IMR-90 (cell line): ENCODE results near the gene PLA2G2F. TPM values are rescaled to one million over a fixed set of nuclear protein-coding genes. Genes with fewer than 3 reads are reported as not detected.

Source experiments
- ATAC-seq: fragments of 200-7000 bp; cut with Tn5 transposase; 2 replicates; pipeline ENCODE4 v1.9.1; 2020; ENCODE audit warnings: low read depth, mild to moderate bottlenecking, moderate library complexity
- BruUV-seq: library from RNA; stranded (reverse); fragments of 400-500 nt; replicated peaks from 2 replicates; lab custom pipeline; 2021; lab: Mats Ljungman, UMichigan
- CTCF ChIA-PET: fragments of 300-600 bp; formaldehyde crosslinking; extraction: SDS; loops from one replicate; lab custom pipeline; 2021; ENCODE audit warnings: antibody characterized with exemption; lab: Yijun Ruan, JAX
- POLR2A ChIA-PET: fragments of 300-600 bp; sonication (Branson Sonifier 250); formaldehyde crosslinking; loops from one replicate; lab custom pipeline; 2022; ENCODE audit warnings: antibody characterized with exemption; ENCODE audit not compliant: unreplicated experiment; lab: Charles Lee
- DNase-seq: peaks from one replicate; pipeline ENCODE4 v3.0.0; 2013
- H2AFZ ChIP-seq: replicated peaks from 2 replicates; pipeline ENCODE3; 2013; ENCODE audit warnings: low read length, mild to moderate bottlenecking; ENCODE audit not compliant: poor library complexity
- H2AK5ac ChIP-seq: 2 replicates; pipeline ENCODE4 v1.6.1; 2013; ENCODE audit warnings: low read depth, low read length, inconsistent platforms
- H2AK9ac ChIP-seq: replicated peaks from 2 replicates; pipeline ENCODE3; 2013; ENCODE audit warnings: mild to moderate bottlenecking, low read depth, low read length, moderate library complexity; ENCODE audit not compliant: poor library complexity
- H2BK120ac ChIP-seq: 2 replicates; pipeline ENCODE4 v1.6.1; 2013; ENCODE audit warnings: low read depth, low read length, inconsistent platforms
- H2BK15ac ChIP-seq: 3 replicates; pipeline ENCODE4 v1.6.1; 2013; ENCODE audit warnings: low read depth, low read length, inconsistent platforms
- H2BK20ac ChIP-seq: 2 replicates; pipeline ENCODE4 v1.6.1; 2013; ENCODE audit warnings: low read depth, mild to moderate bottlenecking, inconsistent platforms, low read length, moderate library complexity
- H2BK5ac ChIP-seq: 2 replicates; pipeline ENCODE4 v1.6.1; 2013; ENCODE audit warnings: mild to moderate bottlenecking, low read depth, low read length, inconsistent platforms; ENCODE audit not compliant: poor library complexity, severe bottlenecking
- H3K14ac ChIP-seq: replicated peaks from 2 replicates; pipeline ENCODE4 v1.6.1; 2013; ENCODE audit warnings: low read depth, low read length, inconsistent platforms
- H3K18ac ChIP-seq: 2 replicates; pipeline ENCODE4 v1.6.1; 2013; ENCODE audit warnings: low read depth, low read length, control low read depth
- H3K23ac ChIP-seq: 2 replicates; pipeline ENCODE4 v1.6.1; 2013; ENCODE audit warnings: low read depth, low read length, inconsistent platforms
- H3K27ac ChIP-seq: 2 replicates; pipeline ENCODE4 v1.5.1; 2013; ENCODE audit warnings: mild to moderate bottlenecking, control low read depth, low read length; ENCODE audit not compliant: insufficient read depth
- H3K27me3 ChIP-seq: 2 replicates; pipeline ENCODE4 v1.6.1; 2013; ENCODE audit warnings: low read length; ENCODE audit not compliant: control insufficient read depth, insufficient read depth
- H3K36me3 ChIP-seq: 2 replicates; pipeline ENCODE4 v1.6.1; 2013; ENCODE audit warnings: low read length, mixed read lengths; ENCODE audit not compliant: control insufficient read depth, insufficient read depth
- H3K4ac ChIP-seq: 2 replicates; pipeline ENCODE4 v1.6.1; 2013; ENCODE audit warnings: low read depth, low read length, inconsistent platforms
- H3K4me1 ChIP-seq: 2 replicates; pipeline ENCODE4 v1.6.1; 2013; ENCODE audit warnings: low read length, mixed read lengths; ENCODE audit not compliant: control insufficient read depth, insufficient read depth
- H3K4me2 ChIP-seq: 2 replicates; pipeline ENCODE4 v1.6.1; 2013; ENCODE audit warnings: low read depth, mild to moderate bottlenecking, control low read depth, low read length, moderate library complexity
- H3K4me3 ChIP-seq: 2 replicates; pipeline ENCODE4 v1.5.1; 2013; ENCODE audit warnings: low read depth, mild to moderate bottlenecking, control low read depth, low read length, moderate library complexity; ENCODE audit not compliant: insufficient read depth
- H3K56ac ChIP-seq: 2 replicates; pipeline ENCODE4 v1.6.1; 2013; ENCODE audit warnings: low read length, inconsistent platforms; ENCODE audit not compliant: insufficient read depth; ENCODE audit errors: extremely low read depth
- H3K79me1 ChIP-seq, 2 experiments: 2 replicates each; pipeline ENCODE4 v1.6.1; 2013; ENCODE audit warnings: low read length in 2 of 2, inconsistent platforms in 1 of 2, low read depth in 1 of 2
- H3K9ac ChIP-seq: 2 replicates; pipeline ENCODE4 v1.6.1; 2013; ENCODE audit warnings: low read depth, low read length, control low read depth
- H3K9me1 ChIP-seq: 2 replicates; pipeline ENCODE4 v1.6.1; 2013; ENCODE audit warnings: low read length, inconsistent platforms; ENCODE audit not compliant: insufficient read depth
- H3K9me3 ChIP-seq: 2 replicates; pipeline ENCODE4 v1.6.1; 2013; ENCODE audit warnings: low read length; ENCODE audit not compliant: control insufficient read depth, insufficient read depth
- H4K20me1 ChIP-seq: 2 replicates; pipeline ENCODE4 v1.6.1; 2013; ENCODE audit warnings: low read length, inconsistent platforms; ENCODE audit not compliant: insufficient read depth
- H4K5ac ChIP-seq: 2 replicates; pipeline ENCODE4 v1.6.1; 2013; ENCODE audit warnings: mild to moderate bottlenecking, low read depth, low read length, control low read depth
- H4K8ac ChIP-seq, 2 experiments: 2 replicates each; pipeline ENCODE4 v1.6.1; 2013; ENCODE audit warnings: low read depth in 2 of 2, low read length in 2 of 2, control low read depth in 1 of 2, inconsistent platforms in 1 of 2
- H4K91ac ChIP-seq: 2 replicates; pipeline ENCODE4 v1.6.1; 2013; ENCODE audit warnings: low read depth, low read length, inconsistent platforms; ENCODE audit not compliant: insufficient read depth
- BHLHE40 ChIP-seq: fragments of 150-350 bp; IDR thresholded peaks from 2 replicates; pipeline ENCODE4 v1.6.1; 2016; ENCODE audit warnings: mild to moderate bottlenecking, low read depth, low read length
- CEBPB ChIP-seq: IDR thresholded peaks from 2 replicates; pipeline ENCODE4 v1.6.1; 2012; ENCODE audit warnings: low read depth, low read length, improper control_type of control experiment
- CHD1 ChIP-seq: IDR thresholded peaks from 2 replicates; pipeline ENCODE4 v1.6.1; 2012; ENCODE audit warnings: low read depth, low read length, improper control_type of control experiment
- CTCF ChIP-seq: conservative IDR thresholded peaks from 2 replicates; pipeline ENCODE4 v1.5.1; 2012; ENCODE audit warnings: mild to moderate bottlenecking, low read depth, low read length, improper control_type of control experiment
- FOS ChIP-seq: fragments of 150-350 bp; IDR thresholded peaks from 2 replicates; pipeline ENCODE4 v1.6.1; 2016; ENCODE audit warnings: low read depth, low read length
- MAFK ChIP-seq: IDR thresholded peaks from 2 replicates; pipeline ENCODE4 v1.6.1; 2012; ENCODE audit warnings: low read depth, low read length, improper control_type of control experiment
- MAZ ChIP-seq: IDR thresholded peaks from 2 replicates; pipeline ENCODE4 v1.6.1; 2012; ENCODE audit warnings: low read depth, mild to moderate bottlenecking, low read length, improper control_type of control experiment, moderate library complexity, borderline replicate concordance
- MXI1 ChIP-seq: IDR thresholded peaks from 2 replicates; pipeline ENCODE4 v1.6.1; 2012; ENCODE audit warnings: low read depth, mild to moderate bottlenecking, low read length, moderate library complexity, borderline replicate concordance
- NFE2L2 ChIP-seq: fragments of 150-350 bp; IDR thresholded peaks from 2 replicates; pipeline ENCODE4 v1.6.1; 2016; ENCODE audit warnings: low read depth, mild to moderate bottlenecking, low read length
- POLR2A ChIP-seq: IDR thresholded peaks from 2 replicates; pipeline ENCODE4 v1.6.1; 2012; ENCODE audit warnings: mild to moderate bottlenecking, low read depth, low read length
- RAD21 ChIP-seq: IDR thresholded peaks from 2 replicates; pipeline ENCODE4 v1.6.1; 2012; ENCODE audit warnings: low read length, improper control_type of control experiment
- RCOR1 ChIP-seq: IDR thresholded peaks from 2 replicates; pipeline ENCODE4 v1.6.1; 2012; ENCODE audit warnings: mild to moderate bottlenecking, low read length, improper control_type of control experiment; ENCODE audit not compliant: insufficient replicate concordance
- RFX5 ChIP-seq: IDR thresholded peaks from 2 replicates; pipeline ENCODE4 v1.8.0; 2012; ENCODE audit warnings: low read depth, mild to moderate bottlenecking, low read length, moderate library complexity
- USF2 ChIP-seq: fragments of 150-350 bp; IDR thresholded peaks from 2 replicates; pipeline ENCODE4 v1.6.1; 2017; ENCODE audit warnings: mild to moderate bottlenecking, antibody characterized with exemption, low read length, low read depth
- WGBS, 2 experiments: methylation state at CpG; one replicate each; pipeline versions ENCODE4 v1.1.5 to v1.1.7; 2013; ENCODE audit warnings: missing lambda C conversion rate in 2 of 2; ENCODE audit not compliant: insufficient read length in 1 of 2; ENCODE audit errors: extremely low coverage in 2 of 2; 5-methylcytosine and 5-hydroxymethylcytosine counted together
- dilution Hi-C: fragments of 300-500 bp; cut with HindIII; formaldehyde crosslinking; loops from one replicate; pipeline ENCODE4 v1.14.3; 2018; ENCODE audit warnings: low sequenced_read_pairs; ENCODE audit not compliant: unreplicated experiment
- in situ Hi-C: fragments of 300-500 bp; cut with MboI; formaldehyde crosslinking; loops from 3 replicates; pipeline ENCODE4 v1.14.3; 2019; ENCODE audit warnings: low sequenced_read_pairs, inconsistent platforms, mixed read lengths
- intact Hi-C: fragments of 100-400 bp; cut with micrococcal nuclease; formaldehyde crosslinking; loops from 2 replicates; pipeline ENCODE4 v1.10.0; 2022
- polyA plus RNA-seq, 3 experiments: library from polyadenylated mRNA; depleted of rRNA; stranded (reverse); fragments of >200 nt; gene quantifications; 2 replicates each; pipeline ENCODE4 v1.2.3, GENCODE V29; 2012; ENCODE audit warnings: low replicate concordance in 1 of 3
- total RNA-seq: library from RNA; depleted of rRNA; stranded (reverse); fragments of >200 nt; gene quantifications from 2 replicates; pipeline ENCODE4 v1.2.3, GENCODE V29; 2012
- TF ChIP-seq, protein P1 (sequence below): fragments of 150-350 bp; IDR thresholded peaks from 2 replicates; pipeline ENCODE4 v1.6.1; 2016; ENCODE audit warnings: low read depth, mild to moderate bottlenecking, low read length, moderate library complexity, borderline replicate concordance

The PLA2G2F gene
- total and polyA plus RNA-seq, 2 of the 4 experiments (the other 2 are of a cell fraction), result not detected

- BruUV-seq, result no TSS peak
- Histone ChIP-seq H3K23ac (no peak overlapping the region), H3K4me3 (no peak overlapping the region), H2BK120ac (no peak overlapping the region), H2AFZ (no peak overlapping the region), H3K79me1 (no peaks in the 10 kb centered on the region), H3K18ac (no peak overlapping the region), H2BK20ac (no peak overlapping the region), H2AK5ac (no peak overlapping the region), H2BK15ac (no peak overlapping the region), H4K5ac (no peak overlapping the region), H3K9ac (no peak overlapping the region), H2BK5ac (no peak overlapping the region), H4K8ac (no peak overlapping the region), H3K4ac (no peak overlapping the region), H4K20me1 (no peaks in the 10 kb centered on the region), H3K56ac (no peak overlapping the region), H3K14ac (no peak overlapping the region), H4K91ac (no peak overlapping the region), H3K27ac (no peak overlapping the region), H3K9me3 (no peaks in the 10 kb centered on the region), H3K36me3 (no peaks in the 10 kb centered on the region), H3K4me2 (no peak overlapping the region), H3K4me1 (peaks cover 3% of the 10 kb centered on the region; the same call in 1 of the 2 replicates), H3K27me3 (peaks cover 21% of the 10 kb centered on the region), H3K9me1 (no peaks in the 10 kb centered on the region), H2AK9ac (no peak overlapping the region)
- CTCF ChIA-PET, result interaction anchor here (1.0 kb wide), 1 partner anchor 230 kb away, joined by 3 read pairs; no protein-coding TSS in a partner anchor
- DNase-seq (no peak), ATAC-seq (no peak)
- POLR2A ChIA-PET, result no interaction called here
- dilution Hi-C loops (no loop called here), intact Hi-C loops (no loop called here), in situ Hi-C loops (no loop called here)
- 69% methylated on average over 2 of the region's 13 CpGs; no CpG with 5 or more reads in 1 of the 2 experiments for WGBS, 2 experiments
- TF ChIP-seq USF2 (no peak), CTCF (no peak), RAD21 (no peak), MAZ (no peak), BHLHE40 (no peak), NFE2L2 (no peak), POLR2A (no peak), RCOR1 (no peak), FOS (no peak), CHD1 (no peak), MAFK (no peak), CEBPB (no peak), MXI1 (no peak), RFX5 (no peak)
- TF ChIP-seq, protein P1, sequence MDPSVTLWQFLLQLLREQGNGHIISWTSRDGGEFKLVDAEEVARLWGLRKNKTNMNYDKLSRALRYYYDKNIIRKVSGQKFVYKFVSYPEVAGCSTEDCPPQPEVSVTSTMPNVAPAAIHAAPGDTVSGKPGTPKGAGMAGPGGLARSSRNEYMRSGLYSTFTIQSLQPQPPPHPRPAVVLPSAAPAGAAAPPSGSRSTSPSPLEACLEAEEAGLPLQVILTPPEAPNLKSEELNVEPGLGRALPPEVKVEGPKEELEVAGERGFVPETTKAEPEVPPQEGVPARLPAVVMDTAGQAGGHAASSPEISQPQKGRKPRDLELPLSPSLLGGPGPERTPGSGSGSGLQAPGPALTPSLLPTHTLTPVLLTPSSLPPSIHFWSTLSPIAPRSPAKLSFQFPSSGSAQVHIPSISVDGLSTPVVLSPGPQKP, result no peak
These were observed 9.7 kb downstream of the PLA2G2F start for GRCh38 chr1:20148571-20149500.
